ENCODE measurements around the gene PASK. TPM values are rescaled to one million over a fixed set of nuclear protein-coding genes. Genes with fewer than 3 reads are reported as not detected.

The PASK gene
- total and polyA plus RNA-seq, 2 experiments from 2014 or later: 0.56 to 2.1 TPM

GRCh38 chr2:241110089-241110606, 39.1 kb downstream of the PASK start:
- WGBS, 2 experiments (ENCODE audit: low coverage in 1 of 2, low lambda C conversion rate in 2 of 2, missing lambda C conversion rate in 2 of 2): 86 to 88% methylated on average over 9 of the region's 9 CpGs
- H3K4me3 ChIP-seq: no peak overlapping the region
- no peak overlapping the region for H3K4me2 ChIP-seq (ENCODE audit: unreplicated experiment)
- H3K9me3 ChIP-seq (ENCODE audit: low read depth): no peaks in the 10 kb centered on the region
- H3K27me3 ChIP-seq (replicated peaks; ENCODE audit: insufficient read depth): no peaks in the 10 kb centered on the region
- no peaks in the 10 kb centered on the region for H3K9me2 ChIP-seq (ENCODE audit: insufficient read depth)
- H3K27ac ChIP-seq: no peak overlapping the region
- no peaks in the 10 kb centered on the region for H3K4me1 ChIP-seq (ENCODE audit: insufficient read depth)
- H2AFZ ChIP-seq: no peak overlapping the region
- H3K79me2 ChIP-seq (ENCODE audit: insufficient read depth): no peaks in the 10 kb centered on the region
- TF ChIP-seq EZH2 (IDR thresholded peaks at IDR 0.05; ENCODE audit: insufficient read depth, poor library complexity, severe bottlenecking) (no peak), EZH2phosphoT487 (IDR thresholded peaks at IDR 0.05; ENCODE audit: insufficient read depth, low read depth) (no peak)
- H4K20me1 ChIP-seq (ENCODE audit: insufficient read depth): no peaks in the 10 kb centered on the region
- no peaks in the 10 kb centered on the region for H3K36me3 ChIP-seq (ENCODE audit: low read depth)
- H3K9ac ChIP-seq: no peak overlapping the region
- DNase-seq: no peak
- no peaks in the 10 kb centered on the region for H3F3A ChIP-seq (ENCODE audit: insufficient read depth)
- in situ Hi-C loops (cut with MboI): no loop called here

DNA sequence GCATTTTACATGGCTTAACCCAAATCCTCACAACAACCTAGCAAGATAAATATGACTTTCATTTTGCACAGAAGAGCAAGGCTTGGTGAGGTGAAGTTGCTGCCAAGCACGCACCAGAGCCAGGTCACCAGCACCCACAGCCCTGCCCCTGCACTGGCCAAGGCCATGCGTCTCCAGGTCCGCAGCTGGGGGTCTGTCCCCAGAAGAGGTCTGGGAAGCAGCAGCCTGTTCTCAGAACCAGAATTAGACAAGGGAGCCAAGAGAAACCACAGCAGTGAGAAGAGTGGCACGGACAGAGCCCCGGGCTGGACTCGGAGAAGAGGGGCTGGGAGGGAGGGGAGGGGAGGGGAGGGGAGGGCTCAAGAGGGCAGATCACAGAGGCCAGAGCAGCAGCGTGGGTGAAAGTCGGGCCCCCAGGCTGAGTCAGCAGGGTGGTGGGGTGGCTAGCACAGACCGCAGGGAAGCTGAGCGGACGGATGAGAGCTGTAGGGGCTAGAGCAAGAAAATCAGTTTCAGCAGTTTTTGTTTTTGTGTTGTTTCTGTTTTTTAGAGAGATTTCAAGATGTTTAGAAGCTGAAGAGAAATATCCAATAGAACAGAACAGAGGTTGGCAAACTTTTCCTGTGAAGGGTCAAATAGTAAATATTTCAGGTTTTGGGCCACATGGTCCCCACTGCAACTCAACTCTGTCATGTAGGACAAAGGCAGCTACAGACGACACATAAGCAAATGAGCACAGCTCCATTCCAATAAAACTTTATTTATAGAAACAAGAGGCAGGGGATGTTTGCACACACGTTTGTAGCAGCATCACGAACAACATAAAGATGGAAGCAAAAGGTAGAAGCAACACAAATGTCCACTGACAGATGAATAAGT, 39.8 kb downstream of the PASK start:
- Histone ChIP-seq H4K20me1 (ENCODE audit: insufficient read depth) (no peaks in the 10 kb centered on the region), H3K36me3 (ENCODE audit: low read depth) (no peaks in the 10 kb centered on the region), H2AFZ (no peak overlapping the region), H3K27ac (no peak overlapping the region), H3K9ac (no peak overlapping the region), H3K4me3 (no peak overlapping the region), H3K79me2 (ENCODE audit: insufficient read depth) (no peaks in the 10 kb centered on the region), H3K9me2 (ENCODE audit: insufficient read depth) (no peaks in the 10 kb centered on the region), H3K27me3 (replicated peaks; ENCODE audit: insufficient read depth) (no peaks in the 10 kb centered on the region), H3F3A (ENCODE audit: insufficient read depth) (no peaks in the 10 kb centered on the region), H3K4me1 (ENCODE audit: insufficient read depth) (no peaks in the 10 kb centered on the region), H3K9me3 (ENCODE audit: low read depth) (no peaks in the 10 kb centered on the region), H3K4me2 (ENCODE audit: unreplicated experiment) (no peak overlapping the region)
- TF ChIP-seq EZH2 (IDR thresholded peaks at IDR 0.05; ENCODE audit: insufficient read depth, poor library complexity, severe bottlenecking): no peak
- no peak for TF ChIP-seq EZH2phosphoT487 (IDR thresholded peaks at IDR 0.05; ENCODE audit: insufficient read depth, low read depth)
- in situ Hi-C loops (cut with MboI): no loop called here
- WGBS, 2 experiments (ENCODE audit: low coverage in 1 of 2, low lambda C conversion rate in 2 of 2, missing lambda C conversion rate in 2 of 2): 94 to 97% methylated on average over 9 to 14 of the region's 14 CpGs
- no peak for DNase-seq

- no peaks in the 10 kb centered on the region for H3K4me1 ChIP-seq (ENCODE audit: insufficient read depth)
- no peaks in the 10 kb centered on the region for H3K36me3 ChIP-seq (ENCODE audit: low read depth)
- 88 to 89% methylated on average over 35 of the region's 35 CpGs for WGBS, 2 experiments (ENCODE audit: low coverage in 1 of 2, low lambda C conversion rate in 2 of 2, missing lambda C conversion rate in 2 of 2)
- no peak for TF ChIP-seq EZH2 (IDR thresholded peaks at IDR 0.05; ENCODE audit: insufficient read depth, poor library complexity, severe bottlenecking)
- no peak for TF ChIP-seq EZH2phosphoT487 (IDR thresholded peaks at IDR 0.05; ENCODE audit: insufficient read depth, low read depth)
- H3K9me2 ChIP-seq (ENCODE audit: insufficient read depth): no peaks in the 10 kb centered on the region
- no peak overlapping the region for H3K4me3 ChIP-seq
- H3K9me3 ChIP-seq (ENCODE audit: low read depth): no peaks in the 10 kb centered on the region
- no peak overlapping the region for H3K27ac ChIP-seq
- H3K9ac ChIP-seq: no peak overlapping the region
- no peak for DNase-seq
- no peak overlapping the region for H3K4me2 ChIP-seq (ENCODE audit: unreplicated experiment)
- H3K79me2 ChIP-seq (ENCODE audit: insufficient read depth): no peaks in the 10 kb centered on the region
- in situ Hi-C loops (cut with MboI): no loop called here
- H2AFZ ChIP-seq: no peak overlapping the region
- H4K20me1 ChIP-seq (ENCODE audit: insufficient read depth): no peaks in the 10 kb centered on the region
- H3K27me3 ChIP-seq (replicated peaks; ENCODE audit: insufficient read depth): no peaks in the 10 kb centered on the region
- no peaks in the 10 kb centered on the region for H3F3A ChIP-seq (ENCODE audit: insufficient read depth)
Measured at GRCh38 chr2:241108271-241109209, 40.7 kb downstream of the PASK start.
